Suppressor macrophage (primary cell): Measurements from ENCODE around the gene AGBL4.

Experiments used
- DNase-seq, 4 experiments: peaks; one replicate each; pipeline ENCODE4 v3.0.0-alpha.2; 2020 to 2022

The AGBL4 gene

DNA sequence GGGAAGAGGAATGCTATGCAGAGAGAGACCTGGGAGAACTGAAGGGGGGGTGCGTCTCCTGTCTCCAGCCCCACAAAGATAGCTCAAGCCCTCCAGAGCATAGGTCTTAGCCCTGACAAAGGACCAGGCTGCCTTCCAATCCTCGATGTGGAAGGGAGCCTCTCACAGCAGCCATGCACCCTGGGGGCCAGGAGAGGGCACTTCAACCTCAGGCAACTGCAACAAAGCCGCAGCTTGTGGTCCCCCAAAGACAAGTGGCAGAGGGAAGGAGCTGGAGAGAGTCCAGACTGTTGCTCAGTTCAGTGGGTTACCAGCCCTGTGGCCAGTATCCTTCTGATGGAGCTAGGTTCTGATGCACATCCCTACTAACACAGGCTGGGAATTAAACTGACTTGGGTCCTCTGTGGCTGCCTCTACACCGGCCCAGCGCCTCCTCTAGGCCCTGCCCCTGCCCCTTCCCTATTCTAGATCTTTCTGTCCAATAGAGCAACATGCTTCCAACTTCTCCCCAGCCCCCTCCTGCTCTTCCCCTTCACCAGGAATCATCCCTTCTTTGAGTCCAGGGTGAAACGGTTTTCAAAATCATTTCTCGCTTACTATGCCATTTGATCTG is 1451.0 kb downstream of the AGBL4 start:
- DNase-seq: peak; percentile 14 to 66 (median 38)

DNA sequence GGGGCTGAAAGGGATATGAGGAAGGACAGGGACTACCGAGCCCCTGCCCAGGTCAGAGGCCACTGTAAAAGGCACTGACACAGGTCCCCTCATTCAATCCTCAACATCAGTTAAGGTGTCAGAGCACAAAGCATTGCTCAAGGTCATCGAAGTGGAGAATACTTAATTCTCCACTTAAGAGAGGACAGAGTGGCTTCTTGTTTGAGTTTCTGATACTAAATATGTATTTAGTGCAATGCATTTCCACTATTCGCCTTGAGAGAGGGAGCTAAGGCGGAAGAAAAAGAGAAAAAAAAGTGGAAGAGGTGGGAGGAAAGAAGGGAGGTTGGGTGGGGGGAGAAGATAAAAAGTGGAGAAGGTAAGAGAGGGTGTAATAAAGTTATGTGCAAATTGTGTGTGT is 1451.6 kb downstream of the AGBL4 start:
- DNase-seq: no peak

DNA sequence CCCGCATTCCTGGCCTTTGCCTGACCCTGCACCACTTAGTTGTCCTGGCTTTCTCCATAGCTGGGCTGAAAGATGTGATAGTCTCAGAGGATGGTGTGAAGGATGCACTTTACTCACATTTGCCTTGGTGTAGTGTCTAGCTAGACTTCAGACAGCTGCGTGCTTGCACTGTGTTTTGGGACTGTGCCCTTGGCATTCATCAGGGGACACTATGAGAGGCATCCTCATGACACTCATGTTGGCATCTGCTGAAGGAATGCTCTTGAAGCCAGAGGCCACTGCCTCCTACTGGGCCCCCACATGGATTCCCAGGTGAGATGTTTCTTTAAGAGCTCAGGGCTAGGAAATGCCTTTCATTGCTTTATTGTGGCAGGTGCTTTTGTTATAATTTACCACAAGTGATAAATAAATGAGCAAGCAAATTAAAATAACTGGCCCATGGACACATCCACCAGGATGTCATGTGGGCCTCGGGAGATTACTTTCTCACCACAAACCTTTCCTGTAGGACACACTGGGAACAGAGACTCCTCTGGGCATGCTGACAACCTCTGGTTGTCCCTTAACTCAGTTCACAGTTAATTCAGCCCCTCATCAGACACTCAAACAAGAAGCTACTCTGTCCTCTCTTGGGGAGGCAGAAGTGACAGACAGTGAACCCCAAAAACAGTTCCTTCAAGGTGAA is 1452.3 kb downstream of the AGBL4 start:
- DNase-seq: no peak

DNA sequence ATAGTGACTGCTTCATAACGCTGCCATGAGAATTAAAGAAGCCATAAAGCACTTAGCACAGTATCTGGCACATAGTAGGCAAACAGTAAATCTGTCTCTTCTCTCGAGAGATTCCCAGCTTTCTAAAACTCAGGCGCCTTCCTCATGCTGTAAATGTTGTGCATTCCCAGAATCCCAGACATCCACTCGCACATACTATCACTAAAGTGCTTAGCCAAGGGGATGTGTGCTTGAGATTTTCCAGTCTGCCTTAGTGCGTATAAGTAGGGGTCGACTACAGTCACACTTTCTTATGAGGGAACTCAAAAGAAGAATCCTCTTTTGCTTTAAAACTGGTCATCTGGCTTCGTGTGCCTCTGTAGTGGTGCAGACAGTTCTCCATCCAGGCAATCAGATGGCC is 1453.2 kb downstream of the AGBL4 start:
- no peak for DNase-seq

DNA sequence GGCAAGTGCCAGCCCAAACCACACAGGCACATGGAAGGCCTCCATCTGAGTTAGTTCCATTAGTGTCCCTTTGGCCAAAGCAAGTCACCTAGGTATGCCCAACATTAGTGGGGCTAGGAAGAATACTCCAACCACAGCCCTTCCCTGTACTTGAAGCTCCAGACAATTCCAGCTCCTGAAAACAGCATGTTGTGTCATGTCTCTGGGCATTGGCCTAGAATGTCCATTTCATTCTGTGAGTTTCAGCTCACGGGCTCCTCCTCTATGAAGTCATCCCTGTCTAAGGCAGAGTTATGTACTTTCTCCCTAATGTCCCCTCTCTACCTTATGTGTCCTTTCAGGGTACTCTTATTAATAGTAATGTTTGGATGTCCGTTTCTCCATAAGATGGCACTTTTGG is 1455.3 kb downstream of the AGBL4 start:
- no peak for DNase-seq

GRCh38 chr1:48566492-48566891 is 1457.3 kb downstream of the AGBL4 start:
- DNase-seq: no peak

- DNase-seq: no peak
Measured at GRCh38 chr1:48563021-48563420, 1460.7 kb downstream of the AGBL4 start.

DNA sequence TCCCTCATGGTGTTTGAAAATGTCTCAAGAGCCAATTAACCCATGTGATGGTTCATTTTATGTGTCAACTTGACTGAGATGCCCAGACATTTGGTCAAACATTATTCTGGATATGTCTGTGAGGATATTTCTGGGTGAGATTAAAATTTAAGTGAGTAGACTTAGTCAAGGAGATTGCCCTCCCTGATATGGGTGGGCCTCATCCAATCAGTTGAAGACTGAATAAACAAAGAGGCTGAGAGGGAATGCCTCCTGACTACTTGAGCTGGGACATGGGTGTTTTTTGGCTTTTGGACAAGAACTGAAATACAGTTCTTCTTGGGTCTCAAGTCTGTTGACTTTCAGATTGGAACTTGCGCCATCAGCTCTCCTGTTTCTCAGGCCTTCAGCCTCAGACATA is 1462.3 kb downstream of the AGBL4 start:
- DNase-seq: no peak

- no peak for DNase-seq
Measured at GRCh38 chr1:48560577-48560976, 1463.2 kb downstream of the AGBL4 start.

- DNase-seq: no peak
Measured at GRCh38 chr1:48560116-48560515, 1463.6 kb downstream of the AGBL4 start.

- DNase-seq: no peak
Measured at GRCh38 chr1:48558366-48558765, 1465.4 kb downstream of the AGBL4 start.

DNA sequence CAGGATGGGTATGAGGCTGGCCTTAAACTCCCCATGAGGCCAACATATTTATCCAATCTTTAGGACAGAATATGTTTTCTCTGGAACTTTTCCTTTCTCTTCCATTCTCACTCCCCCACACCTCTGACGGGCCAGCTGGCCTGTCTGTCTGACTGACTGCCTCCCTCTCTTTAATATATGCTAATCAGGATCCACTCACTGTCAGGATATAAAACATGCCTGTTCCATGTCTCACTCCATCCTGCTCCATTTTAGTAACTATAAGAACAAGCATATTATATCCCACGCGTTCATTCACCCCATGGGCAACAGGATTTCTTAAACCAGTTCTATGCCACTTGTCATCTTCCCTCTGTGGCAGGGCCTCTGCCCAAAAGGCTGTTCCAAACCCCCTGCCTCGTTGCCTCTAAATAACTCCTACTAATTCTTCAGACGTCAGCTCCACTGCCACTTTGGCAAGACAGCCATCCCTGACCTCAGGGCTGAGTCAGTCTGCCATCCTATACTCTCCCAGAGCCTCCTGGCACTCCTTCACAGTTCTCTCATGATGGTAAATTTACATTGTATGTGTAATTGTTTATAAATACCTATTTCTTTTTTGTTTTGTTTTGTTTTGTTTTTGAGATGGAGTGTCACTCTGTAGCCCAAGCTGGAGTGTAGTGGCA is 1467.4 kb downstream of the AGBL4 start:
- DNase-seq: no peak

GRCh38 chr1:48555271-48555670 is 1468.5 kb downstream of the AGBL4 start:
- DNase-seq: no peak

DNA sequence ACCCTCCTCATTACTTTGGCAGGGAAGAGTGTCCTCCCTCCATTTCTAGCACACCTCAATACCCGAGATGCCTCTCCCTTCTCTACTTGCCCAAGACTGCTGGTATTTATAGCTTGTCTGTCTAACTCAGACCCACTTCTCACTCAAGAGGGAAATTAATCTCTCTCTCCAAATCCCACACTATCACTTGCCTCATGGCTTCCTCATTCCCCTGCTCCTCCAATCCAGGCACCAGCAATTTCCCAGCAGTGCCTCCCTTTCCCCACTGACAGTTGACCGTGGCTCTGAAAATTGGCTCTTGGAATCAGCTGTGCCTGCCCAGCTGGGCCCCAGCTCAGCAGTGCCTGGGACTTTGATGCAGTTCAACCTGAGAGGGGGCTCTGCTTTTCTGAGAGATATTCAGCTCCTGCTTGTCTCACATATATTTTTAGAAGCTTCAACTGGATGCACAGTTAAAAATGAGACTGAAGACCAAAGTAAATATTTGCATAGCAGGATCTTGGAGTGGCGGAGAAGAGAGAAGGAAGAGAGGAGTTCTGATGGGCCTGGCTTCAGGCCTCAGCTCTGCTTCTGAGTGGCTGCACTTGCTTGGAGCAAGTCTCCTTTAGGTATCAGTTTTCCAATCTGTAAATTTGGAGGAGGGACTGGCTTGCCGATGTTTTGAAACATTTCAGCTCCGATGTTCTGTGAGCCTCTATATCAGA is 1470.7 kb downstream of the AGBL4 start:
- DNase-seq: no peak

GRCh38 chr1:48552420-48552819 is 1471.3 kb downstream of the AGBL4 start:
- DNase-seq: peak; percentile 8 to 17 (median 16)

DNA sequence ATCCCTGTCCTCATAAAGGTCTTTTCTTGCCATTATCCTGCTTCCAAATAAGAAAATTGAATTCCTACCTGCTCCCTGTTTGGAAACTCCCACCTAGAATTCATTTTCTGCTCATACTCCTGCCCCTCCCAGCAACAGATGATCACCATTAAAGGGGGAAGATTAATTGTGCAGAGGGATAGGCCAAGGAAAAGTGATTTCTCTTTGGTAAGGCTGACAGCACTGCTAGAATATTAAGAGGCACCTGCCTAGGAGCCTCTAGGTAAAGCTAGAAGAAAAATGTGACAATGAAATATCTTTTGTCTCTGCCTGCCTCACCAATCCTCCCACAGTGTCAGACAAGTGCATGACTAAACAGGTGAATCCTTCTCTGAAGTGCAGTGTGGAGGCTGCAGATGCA is 1474.8 kb downstream of the AGBL4 start:
- no peak for DNase-seq

- no peak for DNase-seq
Measured at GRCh38 chr1:48547561-48548220, 1476.1 kb downstream of the AGBL4 start.

DNA sequence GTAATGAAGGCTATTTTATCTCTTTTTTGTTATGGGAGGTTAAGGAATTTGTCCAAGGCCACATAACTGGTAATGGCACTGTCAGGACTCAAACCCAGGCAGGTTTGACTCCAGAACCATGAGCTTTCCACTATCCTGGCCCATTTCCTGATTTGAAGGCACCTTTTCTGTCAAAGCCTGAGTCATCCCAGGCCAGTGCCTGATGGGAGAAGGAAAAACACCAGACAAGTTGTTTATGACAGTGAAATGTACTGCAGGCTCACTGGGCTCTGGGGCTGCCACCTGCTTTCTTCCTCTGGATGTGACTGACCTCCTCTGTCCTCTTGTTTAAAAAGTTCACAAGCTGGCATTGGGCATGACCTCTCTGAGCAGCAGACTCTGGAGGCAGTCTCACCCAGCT is 1479.9 kb downstream of the AGBL4 start:
- DNase-seq: no peak

DNA sequence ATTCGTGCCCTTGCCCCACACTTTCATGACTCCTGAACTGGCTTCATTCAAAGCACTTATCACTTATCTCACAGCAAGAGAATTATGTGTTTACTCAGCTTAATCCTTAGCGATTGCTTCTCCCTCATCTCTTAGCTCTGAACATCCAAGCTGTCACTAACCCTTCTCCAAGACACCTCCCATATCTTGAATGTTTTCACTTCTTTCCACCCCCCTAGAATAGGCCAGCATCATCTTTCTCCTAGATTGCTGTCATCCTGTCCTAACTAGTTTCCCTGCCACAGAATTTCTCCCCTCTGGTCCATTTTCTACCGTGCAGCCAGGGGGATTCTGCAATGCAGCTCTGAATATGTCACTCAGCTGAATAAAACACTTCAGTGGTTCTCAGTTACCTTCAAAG is 1483.2 kb downstream of the AGBL4 start:
- DNase-seq: no peak

GRCh38 chr1:48536477-48536876 is 1487.3 kb downstream of the AGBL4 start:
- no peak for DNase-seq

- DNase-seq: no peak
Measured at GRCh38 chr1:48532976-48533375, 1490.8 kb downstream of the AGBL4 start.

GRCh38 chr1:48530727-48531351 is 1492.9 kb downstream of the AGBL4 start:
- peak; percentile 31 to 70 (median 41) for DNase-seq
